Activated CD8-positive, alpha-beta memory T cell treated with anti-CD3 and anti-CD28 coated beads, Interleukin-2, amount 50 U/mL, for 24 hours (primary cell): ENCODE measurements around the gene PPL.
"Not testable (repeated sequence)": the region's sequence is repeated elsewhere in the genome, so short reads cannot be mapped to it uniquely, and the experiment has no call there.

Experiments used
- DNase-seq: peaks from one replicate; pipeline ENCODE4 v3.0.0-alpha.2; 2020; ENCODE audit errors: extremely low read depth

The PPL gene

GRCh38 chr16:4936991-4937781 is at the start of gene PPL:
PPL (minus strand) TSS chr16:4937148; CDS start chr16:4937045, 103 bp downstream.
- DNase-seq = no peak

GRCh38 chr16:4984174-4984990 is 47.4 kb upstream of the PPL start:
- no peak for DNase-seq

GRCh38 chr16:4982056-4982867 is 45.3 kb upstream of the PPL start:
- no peak for DNase-seq

- no peak for DNase-seq
Observed at GRCh38 chr16:4981473-4981872, 44.5 kb upstream of the PPL start.

GRCh38 chr16:4980691-4981090 is 43.7 kb upstream of the PPL start:
- no peak for DNase-seq

GRCh38 chr16:4979736-4980660 is 43.0 kb upstream of the PPL start:
- DNase-seq = no peak

GRCh38 chr16:4979164-4979563 is 42.2 kb upstream of the PPL start:
- no peak for DNase-seq

GRCh38 chr16:4976611-4977145 is 39.7 kb upstream of the PPL start:
- DNase-seq = no peak

GRCh38 chr16:4976079-4976478 is 39.1 kb upstream of the PPL start:
- no peak for DNase-seq

GRCh38 chr16:4972938-4973587 is 36.1 kb upstream of the PPL start:
- no peak for DNase-seq

- DNase-seq = no peak
Observed at GRCh38 chr16:4970010-4970409, 33.1 kb upstream of the PPL start.

- DNase-seq = no peak
Observed at GRCh38 chr16:4968879-4969483, 32.0 kb upstream of the PPL start.

- DNase-seq = not testable (repeated sequence)
Observed at GRCh38 chr16:4968278-4968677, 31.3 kb upstream of the PPL start.

GRCh38 chr16:4966736-4967453 is 29.9 kb upstream of the PPL start:
- no peak for DNase-seq

- DNase-seq = not testable (repeated sequence)
Observed at GRCh38 chr16:4963527-4963926, 26.6 kb upstream of the PPL start.

GRCh38 chr16:4962716-4963115 is 25.8 kb upstream of the PPL start:
- no peak for DNase-seq

- DNase-seq = no peak
Observed at GRCh38 chr16:4960579-4960978, 23.6 kb upstream of the PPL start.

- DNase-seq = no peak
Observed at GRCh38 chr16:4958510-4959438, 21.8 kb upstream of the PPL start.
